Measurements from ENCODE around the gene EXT2. TPM values are rescaled to one million over a fixed set of nuclear protein-coding genes. Genes with fewer than 3 reads are reported as not detected.

EXT2 gene
- total RNA-seq, 1 donor from 2014 or later, result 106 TPM

DNA sequence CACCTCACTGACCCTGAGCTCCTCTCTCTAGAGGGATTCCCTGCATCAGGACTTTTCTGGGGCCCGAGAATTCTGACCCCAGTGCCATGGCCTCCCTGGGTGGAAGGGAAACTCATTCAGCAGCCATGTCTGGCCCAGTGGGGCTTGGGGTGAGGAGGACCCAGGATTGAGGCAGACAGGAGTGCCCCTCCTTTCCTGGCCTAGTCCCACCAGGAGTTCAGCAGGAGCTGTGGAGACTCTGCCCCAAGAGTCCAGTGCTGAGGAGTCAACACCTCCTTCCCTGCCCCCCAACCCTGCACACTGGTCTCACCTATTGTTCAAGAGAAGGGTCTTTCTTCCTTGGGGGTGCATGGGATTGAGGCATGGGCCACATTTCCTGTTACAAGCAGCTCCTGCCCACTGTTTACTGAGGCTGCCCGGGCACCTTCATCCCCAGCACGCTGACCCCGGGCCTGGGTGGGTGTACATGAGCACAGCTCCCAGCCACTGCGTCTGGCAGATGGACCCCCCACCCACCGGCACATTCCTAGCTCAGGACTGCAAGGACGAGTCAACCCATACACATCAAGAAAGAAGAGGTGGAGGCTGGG is 180.6 kb downstream of the EXT2 start:
- H3K9me3 Mint-ChIP-seq (ENCODE audit: low read depth), result no peaks in the 10 kb centered on the region

DNA sequence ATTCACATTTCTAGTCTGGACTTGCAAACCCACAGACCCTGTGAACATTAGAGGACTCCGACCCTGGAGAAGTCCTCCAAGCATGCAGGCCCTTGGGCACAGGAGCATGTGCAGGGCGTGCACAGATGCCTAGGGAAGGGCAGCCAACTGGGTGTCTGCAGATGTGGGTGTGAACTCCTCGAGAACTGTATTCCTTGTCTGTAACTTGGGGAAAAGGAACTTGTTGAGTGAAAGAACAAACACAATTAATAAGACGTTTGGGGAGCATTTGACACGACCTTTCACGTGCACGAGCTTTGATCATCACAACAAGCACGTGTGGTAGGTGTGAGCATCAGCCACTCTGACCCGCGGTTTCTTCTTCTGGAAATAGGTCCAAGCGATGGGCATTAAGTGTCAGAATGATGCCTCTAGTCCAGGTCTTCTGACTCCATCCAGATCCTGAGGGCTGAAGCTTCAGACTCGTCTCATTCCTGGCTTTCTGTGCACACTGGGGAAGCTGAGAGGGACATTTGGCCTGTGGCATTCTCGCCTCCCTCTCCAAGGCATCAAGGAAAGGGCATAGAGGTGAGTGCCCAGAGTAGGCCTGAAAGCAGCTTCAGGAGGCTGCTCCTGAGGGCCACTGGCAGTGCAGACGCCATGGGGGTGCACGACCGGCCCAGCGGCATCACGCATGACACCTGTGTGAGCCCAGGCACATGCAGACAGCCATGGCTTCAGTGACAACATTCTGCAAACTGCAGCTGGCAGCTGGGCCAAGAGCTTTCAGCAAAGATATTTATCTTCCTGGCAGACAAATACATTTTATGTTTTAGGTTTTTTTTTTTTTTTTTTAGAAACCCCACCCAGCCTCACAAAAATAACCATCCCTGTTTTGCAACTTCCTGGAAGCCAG is 182.0 kb downstream of the EXT2 start:
- Mint-ChIP-seq H3K9me3 (ENCODE audit: low read depth) (no peaks in the 10 kb centered on the region), H3K4me1 (ENCODE audit: low read depth) (no peaks in the 10 kb centered on the region), H3K4me3 (ENCODE audit: unreplicated experiment) (no peak overlapping the region), H3K27ac (ENCODE audit: unreplicated experiment) (no peak overlapping the region), H3K36me3 (ENCODE audit: low read depth) (no peaks in the 10 kb centered on the region), H3K27me3 (ENCODE audit: low read depth) (no peaks in the 10 kb centered on the region)
- TF ChIP-seq, protein P1, sequence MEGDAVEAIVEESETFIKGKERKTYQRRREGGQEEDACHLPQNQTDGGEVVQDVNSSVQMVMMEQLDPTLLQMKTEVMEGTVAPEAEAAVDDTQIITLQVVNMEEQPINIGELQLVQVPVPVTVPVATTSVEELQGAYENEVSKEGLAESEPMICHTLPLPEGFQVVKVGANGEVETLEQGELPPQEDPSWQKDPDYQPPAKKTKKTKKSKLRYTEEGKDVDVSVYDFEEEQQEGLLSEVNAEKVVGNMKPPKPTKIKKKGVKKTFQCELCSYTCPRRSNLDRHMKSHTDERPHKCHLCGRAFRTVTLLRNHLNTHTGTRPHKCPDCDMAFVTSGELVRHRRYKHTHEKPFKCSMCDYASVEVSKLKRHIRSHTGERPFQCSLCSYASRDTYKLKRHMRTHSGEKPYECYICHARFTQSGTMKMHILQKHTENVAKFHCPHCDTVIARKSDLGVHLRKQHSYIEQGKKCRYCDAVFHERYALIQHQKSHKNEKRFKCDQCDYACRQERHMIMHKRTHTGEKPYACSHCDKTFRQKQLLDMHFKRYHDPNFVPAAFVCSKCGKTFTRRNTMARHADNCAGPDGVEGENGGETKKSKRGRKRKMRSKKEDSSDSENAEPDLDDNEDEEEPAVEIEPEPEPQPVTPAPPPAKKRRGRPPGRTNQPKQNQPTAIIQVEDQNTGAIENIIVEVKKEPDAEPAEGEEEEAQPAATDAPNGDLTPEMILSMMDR (IDR thresholded peaks at IDR 0.05), result no peak
- DNase-seq (ENCODE audit: low spot score), result peak; percentile 64

More for the DNA sequence above, 180.6 kb downstream of the EXT2 start:
- TF ChIP-seq, protein P1 (IDR thresholded peaks at IDR 0.05), result no peak
- H3K27ac Mint-ChIP-seq (ENCODE audit: unreplicated experiment), result no peak overlapping the region
- H3K36me3 Mint-ChIP-seq (ENCODE audit: low read depth), result no peaks in the 10 kb centered on the region
- no peaks in the 10 kb centered on the region for H3K27me3 Mint-ChIP-seq (ENCODE audit: low read depth)
- no peak overlapping the region for H3K4me3 Mint-ChIP-seq (ENCODE audit: unreplicated experiment)
- DNase-seq (ENCODE audit: low spot score), result peak; percentile 84
- no peaks in the 10 kb centered on the region for H3K4me1 Mint-ChIP-seq (ENCODE audit: low read depth)

DNA sequence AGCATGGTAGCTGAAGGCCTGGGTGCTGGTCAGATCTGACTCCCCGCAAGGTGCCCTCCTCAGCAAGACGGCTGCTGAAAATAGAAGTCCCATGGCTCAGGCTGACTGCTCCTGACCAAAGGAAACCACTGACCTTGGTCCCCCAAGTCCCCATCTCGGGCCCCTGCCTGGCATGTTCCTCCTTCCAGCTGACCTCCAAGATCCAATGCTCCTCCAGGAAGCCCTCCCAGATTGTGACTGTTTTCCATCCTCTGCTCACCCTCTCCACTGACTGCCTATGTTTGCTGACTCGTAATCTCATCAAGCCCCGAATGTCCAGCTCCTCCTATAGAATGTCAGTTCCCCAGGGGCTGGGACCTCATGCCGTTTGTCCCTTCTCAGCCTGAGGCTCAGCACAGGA is 184.0 kb downstream of the EXT2 start:
- H3K9me3 Mint-ChIP-seq (ENCODE audit: low read depth), result no peaks in the 10 kb centered on the region
- TF ChIP-seq, protein P1 (IDR thresholded peaks at IDR 0.05), result no peak

DNA sequence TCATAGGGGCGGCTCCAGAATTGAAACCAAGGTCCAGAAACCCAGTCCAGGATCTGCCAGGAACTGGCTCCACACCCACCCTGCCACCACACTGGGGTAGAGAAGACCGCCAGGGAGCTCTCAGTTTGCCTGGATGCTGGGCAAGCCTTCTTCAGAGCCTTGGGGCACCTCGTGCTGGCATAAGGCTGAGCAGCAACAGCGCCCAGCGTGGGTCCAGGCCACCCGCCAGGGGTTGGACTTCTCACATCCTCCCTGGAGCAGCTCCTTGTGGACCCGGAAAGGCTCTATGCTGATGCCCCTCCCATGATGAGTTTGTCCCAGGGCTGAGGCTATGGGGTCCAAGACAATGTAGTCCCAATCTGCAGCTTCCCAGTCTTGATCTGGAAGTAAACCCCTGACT is 184.8 kb downstream of the EXT2 start:
- TF ChIP-seq, protein P1 (IDR thresholded peaks at IDR 0.05), result no peak
- no peak for DNase-seq (ENCODE audit: low spot score)
- H3K27ac Mint-ChIP-seq (ENCODE audit: unreplicated experiment), result no peak overlapping the region
- no peaks in the 10 kb centered on the region for H3K36me3 Mint-ChIP-seq (ENCODE audit: low read depth)
- no peaks in the 10 kb centered on the region for H3K4me1 Mint-ChIP-seq (ENCODE audit: low read depth)
- no peak overlapping the region for H3K4me3 Mint-ChIP-seq (ENCODE audit: unreplicated experiment)
- H3K9me3 Mint-ChIP-seq (ENCODE audit: low read depth), result no peaks in the 10 kb centered on the region
- H3K27me3 Mint-ChIP-seq (ENCODE audit: low read depth), result no peaks in the 10 kb centered on the region

More for the DNA sequence above, 184.0 kb downstream of the EXT2 start:
- H3K36me3 Mint-ChIP-seq (ENCODE audit: low read depth), result no peaks in the 10 kb centered on the region
- no peak overlapping the region for H3K27ac Mint-ChIP-seq (ENCODE audit: unreplicated experiment)
- H3K4me1 Mint-ChIP-seq (ENCODE audit: low read depth), result no peaks in the 10 kb centered on the region
- H3K4me3 Mint-ChIP-seq (ENCODE audit: unreplicated experiment), result no peak overlapping the region
- H3K27me3 Mint-ChIP-seq (ENCODE audit: low read depth), result no peaks in the 10 kb centered on the region
- DNase-seq (ENCODE audit: low spot score), result no peak

DNA sequence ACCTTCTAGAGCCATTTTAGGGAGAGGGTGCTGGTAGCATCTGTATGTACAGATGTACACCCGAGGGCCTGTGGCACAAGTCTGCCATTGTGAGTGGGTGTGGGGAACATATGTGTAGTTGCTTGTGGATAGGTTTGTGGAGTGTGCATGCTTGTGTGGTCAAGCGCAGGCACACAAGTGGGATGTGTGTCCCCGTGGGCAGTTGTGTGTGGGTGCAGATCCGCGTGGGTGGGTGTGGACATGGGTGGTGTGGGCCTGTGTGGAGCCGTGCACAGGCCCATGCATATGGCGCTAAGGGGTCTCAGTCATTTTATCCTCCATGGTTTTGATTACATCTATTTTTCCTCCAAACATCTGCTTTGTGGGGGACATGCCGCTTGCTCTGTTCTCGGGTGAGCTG is 185.7 kb downstream of the EXT2 start:
- Mint-ChIP-seq H3K4me3 (ENCODE audit: unreplicated experiment) (no peak overlapping the region), H3K4me1 (ENCODE audit: low read depth) (peaks cover under 1% of the 10 kb centered on the region), H3K27ac (ENCODE audit: unreplicated experiment) (no peak overlapping the region), H3K9me3 (ENCODE audit: low read depth) (no peaks in the 10 kb centered on the region), H3K27me3 (ENCODE audit: low read depth) (no peaks in the 10 kb centered on the region), H3K36me3 (ENCODE audit: low read depth) (no peaks in the 10 kb centered on the region)
- no peak for DNase-seq (ENCODE audit: low spot score)
- TF ChIP-seq, protein P1 (IDR thresholded peaks at IDR 0.05), result no peak
